HUES64 (cell line): Measurements from ENCODE around the gene RABL6.
"Not testable (repeated sequence)": the region's sequence is repeated elsewhere in the genome, so short reads cannot be mapped to it uniquely, and the experiment has no call there.

ENCODE experiments used
- H3K27ac ChIP-seq: 2 replicates; pipeline ENCODE4 v1.7.0; 2013; ENCODE audit warnings: low read depth, low read length, inconsistent platforms
- H3K27me3 ChIP-seq: 2 replicates; pipeline ENCODE4 v1.6.1; 2013; ENCODE audit warnings: mild to moderate bottlenecking, low read length; ENCODE audit not compliant: insufficient read depth
- H3K36me3 ChIP-seq: 2 replicates; pipeline ENCODE4 v1.6.1; 2013; ENCODE audit warnings: mild to moderate bottlenecking, low read length; ENCODE audit not compliant: insufficient read depth
- H3K4me1 ChIP-seq: 2 replicates; pipeline ENCODE4 v1.6.1; 2013; ENCODE audit warnings: mild to moderate bottlenecking, low read length, moderate library complexity; ENCODE audit not compliant: insufficient read depth
- H3K4me3 ChIP-seq: 2 replicates; pipeline ENCODE4 v1.5.1; 2013; ENCODE audit warnings: mild to moderate bottlenecking, low read length, moderate library complexity
- H3K9ac ChIP-seq: 2 replicates; pipeline ENCODE4 v1.6.1; 2013; ENCODE audit warnings: mild to moderate bottlenecking, low read depth, low read length
- H3K9me3 ChIP-seq: 2 replicates; pipeline ENCODE4 v1.6.1; 2013; ENCODE audit warnings: low read depth, low read length; ENCODE audit not compliant: insufficient read depth
- WGBS: fragments of 150-250, 120-280 bp; methylation state at CpG from one replicate; pipeline ENCODE4 v1.1.7; 2013; ENCODE audit warnings: missing lambda C conversion rate; 5-methylcytosine and 5-hydroxymethylcytosine counted together

The RABL6 gene

DNA sequence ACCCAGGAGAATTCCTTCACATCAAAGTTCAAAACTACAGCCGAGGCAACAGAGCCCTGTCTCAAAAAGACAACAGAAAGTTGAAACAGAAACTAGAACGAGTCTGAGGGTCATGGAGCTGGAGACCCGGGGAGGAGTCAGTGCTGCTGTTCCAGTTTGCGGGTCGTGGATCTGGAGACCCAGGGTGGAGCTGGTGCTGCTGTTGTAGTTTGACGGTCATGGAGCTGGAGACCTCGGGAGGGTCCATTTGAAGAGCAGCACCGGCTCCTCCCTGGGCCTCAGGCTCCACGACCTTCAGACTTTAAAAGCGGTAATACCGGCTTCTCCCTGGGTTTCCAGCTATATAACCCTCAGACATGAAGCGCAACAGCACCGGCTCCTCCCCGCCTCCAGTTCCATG lies 30.4 kb upstream of the RABL6 start:
- H3K27me3 ChIP-seq, result peaks cover 6% of the 10 kb centered on the region
- H3K4me3 ChIP-seq, result no peak overlapping the region

DNA sequence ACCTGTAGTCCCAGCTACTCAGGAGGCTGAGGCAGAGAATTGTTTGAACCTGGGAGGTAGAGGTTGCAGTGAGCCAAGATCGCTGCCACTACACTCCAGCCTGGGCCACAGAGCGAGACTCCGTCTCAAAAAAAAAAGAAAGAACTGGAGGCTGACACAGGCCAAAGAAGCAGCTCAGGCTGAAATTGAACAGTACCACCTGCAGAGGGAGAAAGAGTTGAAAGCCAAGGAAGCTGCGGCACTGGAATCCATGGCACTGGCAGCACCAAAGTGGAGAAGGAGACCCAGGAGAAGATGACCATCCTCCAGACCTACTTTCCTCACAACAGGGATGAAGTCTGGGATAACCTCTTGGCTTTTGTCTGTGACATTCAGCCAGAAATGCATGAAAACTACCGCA lies 27.9 kb upstream of the RABL6 start:
- Histone ChIP-seq H3K9ac (no peak overlapping the region), H3K36me3 (no peaks in the 10 kb centered on the region), H3K4me3 (no peak overlapping the region), H3K27ac (no peak overlapping the region; the same call in 1 of the 2 replicates), H3K9me3 (no peaks in the 10 kb centered on the region), H3K27me3 (peaks cover 6% of the 10 kb centered on the region), H3K4me1 (no peaks in the 10 kb centered on the region)
- 70% methylated on average over 5 of the region's 5 CpGs for WGBS

More for the DNA sequence above, 30.4 kb upstream of the RABL6 start:
- 81% methylated on average over 14 of the region's 14 CpGs for WGBS
- Histone ChIP-seq H3K4me1 (no peaks in the 10 kb centered on the region), H3K36me3 (no peaks in the 10 kb centered on the region), H3K27ac (no peak overlapping the region), H3K9ac (no peak overlapping the region), H3K9me3 (peaks cover 12% of the 10 kb centered on the region; the same call in 1 of the 2 replicates)

DNA sequence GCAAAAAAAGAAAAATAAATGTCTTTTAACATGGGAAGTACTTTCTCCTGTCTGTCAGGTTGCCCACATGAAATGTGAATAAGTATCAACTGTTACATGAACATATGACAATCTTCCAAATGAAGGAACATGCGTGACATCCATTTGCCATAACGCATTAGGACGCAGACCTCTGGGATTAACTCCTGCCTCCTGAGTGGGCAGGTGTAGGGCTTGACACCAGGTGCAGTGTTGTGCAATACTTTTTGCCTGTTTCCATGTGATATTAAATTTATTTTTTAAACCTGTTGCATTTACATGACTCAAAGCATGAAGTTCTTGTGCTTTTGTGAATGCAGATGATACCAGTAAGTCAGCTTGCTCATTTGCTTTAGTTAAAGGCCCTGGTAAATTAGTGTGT lies 25.3 kb upstream of the RABL6 start:
- WGBS, result 92% methylated on average over 3 of the region's 3 CpGs
- H3K4me1 ChIP-seq, result no peaks in the 10 kb centered on the region
- H3K36me3 ChIP-seq, result no peaks in the 10 kb centered on the region

DNA sequence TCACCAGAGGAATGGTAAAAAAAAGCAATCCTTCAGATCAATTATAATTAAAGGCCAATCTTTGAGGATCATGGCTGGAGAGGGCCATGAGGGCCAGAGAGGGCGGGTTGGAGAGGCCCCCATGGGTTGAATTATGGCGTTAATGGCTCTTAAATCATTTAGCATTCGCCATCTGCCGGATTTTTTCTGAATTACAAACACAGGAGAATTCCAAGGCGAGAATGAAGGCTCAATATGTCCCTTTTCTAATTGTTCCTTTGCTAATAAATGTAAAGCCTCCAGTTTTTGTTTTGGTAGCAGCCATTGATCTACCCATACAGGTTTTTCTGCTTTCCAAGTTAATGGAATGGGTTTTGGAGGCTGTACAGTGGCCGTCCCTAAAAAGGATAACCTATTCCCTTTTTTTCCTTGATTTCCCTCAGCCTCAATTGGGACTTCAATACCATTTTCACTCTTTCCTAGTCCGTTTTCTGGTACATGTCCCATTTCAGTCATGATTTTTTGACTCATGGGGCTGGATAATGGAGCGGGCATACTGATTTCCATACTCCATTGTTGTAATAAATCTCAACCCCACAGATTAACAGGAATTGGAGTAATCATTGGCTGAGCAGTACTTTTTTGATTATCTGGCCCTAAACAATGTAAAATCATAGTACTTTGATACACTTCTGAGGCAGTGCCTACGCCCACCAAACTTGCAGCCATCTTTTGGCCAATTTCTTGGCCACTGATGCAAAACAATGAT lies 23.3 kb upstream of the RABL6 start:
- H3K9ac ChIP-seq, result no peak overlapping the region
- no peak overlapping the region for H3K4me3 ChIP-seq
- WGBS, result 77% methylated on average over 9 of the region's 9 CpGs
- no peaks in the 10 kb centered on the region for H3K9me3 ChIP-seq
- H3K36me3 ChIP-seq, result no peaks in the 10 kb centered on the region
- peaks cover 3% of the 10 kb centered on the region; the same call in 1 of the 2 replicates for H3K27me3 ChIP-seq
- H3K4me1 ChIP-seq, result no peaks in the 10 kb centered on the region
- no peak overlapping the region for H3K27ac ChIP-seq

More for the DNA sequence above, 25.3 kb upstream of the RABL6 start:
- Histone ChIP-seq H3K4me3 (no peak overlapping the region), H3K9me3 (no peaks in the 10 kb centered on the region), H3K27ac (no peak overlapping the region), H3K27me3 (peaks cover 6% of the 10 kb centered on the region), H3K9ac (no peak overlapping the region)

DNA sequence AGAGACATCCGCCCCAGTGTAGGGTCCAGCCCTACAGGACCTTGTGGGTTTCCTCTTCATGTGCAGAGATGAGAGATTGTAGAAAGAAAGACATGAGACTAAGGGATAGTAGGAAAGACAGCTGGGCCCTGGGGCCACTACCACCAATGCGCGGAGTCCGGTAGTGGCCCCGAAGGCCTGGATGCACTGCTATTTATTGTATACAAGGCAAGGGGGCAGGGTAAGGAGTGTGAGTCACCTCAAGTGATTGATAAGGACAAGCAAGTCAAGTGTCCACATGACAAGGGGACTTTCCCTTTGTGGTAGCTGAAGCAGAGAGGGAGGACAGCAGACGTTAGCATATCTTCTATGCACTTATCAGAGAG lies 22.8 kb upstream of the RABL6 start:
- Histone ChIP-seq H3K4me3 (no peak overlapping the region), H3K9me3 (no peaks in the 10 kb centered on the region), H3K27me3 (peaks cover 2% of the 10 kb centered on the region; the same call in 1 of the 2 replicates), H3K9ac (no peak overlapping the region), H3K4me1 (no peaks in the 10 kb centered on the region), H3K27ac (no peak overlapping the region), H3K36me3 (no peaks in the 10 kb centered on the region)
- 88% methylated on average over 6 of the region's 6 CpGs for WGBS

DNA sequence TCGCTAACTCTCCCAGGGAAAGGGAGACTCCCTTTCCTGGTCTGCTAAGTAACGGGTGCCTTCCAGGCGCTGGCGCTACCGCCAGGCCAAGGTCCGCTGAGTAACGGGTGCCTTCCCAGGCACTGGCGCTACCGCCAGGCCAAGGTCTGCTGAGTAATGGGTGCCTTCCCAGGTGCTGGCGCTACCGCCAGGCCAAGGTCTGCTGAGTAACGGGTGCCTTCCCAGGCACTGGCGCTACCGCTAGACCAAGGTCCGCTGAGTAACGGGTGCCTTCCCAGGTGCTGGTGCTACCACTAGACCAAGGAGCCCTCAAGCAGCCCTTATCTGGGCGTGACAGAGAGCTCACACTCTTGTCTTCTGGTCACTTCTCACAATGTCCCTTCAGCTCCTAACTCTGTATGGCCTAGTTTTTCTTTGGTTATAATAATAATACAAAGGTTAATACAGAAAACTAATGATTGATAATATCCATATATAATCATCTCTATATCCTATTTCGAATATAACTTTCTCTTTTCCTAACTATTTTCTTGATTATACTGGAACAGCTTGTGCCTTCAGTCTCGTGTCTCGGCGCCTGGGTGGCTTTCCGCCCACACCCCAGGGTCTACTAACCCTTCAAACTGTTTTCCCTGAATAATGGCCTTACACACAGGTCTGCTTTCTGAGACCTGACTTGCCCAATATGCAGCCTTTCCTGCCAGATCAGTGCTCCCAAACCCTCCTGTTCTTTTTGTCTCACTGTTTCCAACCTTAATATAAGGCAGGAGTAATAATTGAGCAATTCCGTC lies 22.0 kb upstream of the RABL6 start:
- not testable (repeated sequence) for H3K9ac ChIP-seq, H3K27me3 ChIP-seq, H3K9me3 ChIP-seq, H3K27ac ChIP-seq, H3K4me1 ChIP-seq, H3K36me3 ChIP-seq, H3K4me3 ChIP-seq
- WGBS, result 93% methylated on average over 23 of the region's 23 CpGs

DNA sequence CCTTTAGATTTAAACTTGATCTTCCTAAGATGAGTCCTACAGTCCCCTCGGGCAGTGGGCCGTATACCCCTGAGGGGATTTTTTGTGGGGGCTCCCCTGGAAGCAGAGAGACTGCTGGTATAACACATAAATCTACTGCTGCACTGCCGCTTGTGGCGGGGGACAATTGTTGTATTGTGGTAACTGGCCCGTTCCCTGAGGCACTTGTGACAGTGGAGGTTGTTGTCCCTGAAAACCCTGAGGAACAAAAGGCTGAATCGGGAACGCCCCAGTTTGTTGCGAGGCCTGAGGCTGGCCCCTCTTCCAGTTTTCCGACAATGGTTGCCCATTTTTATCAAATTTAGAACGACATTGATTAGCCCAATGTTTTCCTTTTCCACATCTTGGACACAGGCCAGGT lies 21.3 kb upstream of the RABL6 start:
- no peaks in the 10 kb centered on the region for H3K9me3 ChIP-seq
- no peak overlapping the region for H3K27ac ChIP-seq
- WGBS, result 79% methylated on average over 10 of the region's 10 CpGs
- H3K27me3 ChIP-seq, result no peaks in the 10 kb centered on the region; the same call in 1 of the 2 replicates
- H3K9ac ChIP-seq, result no peak overlapping the region
- peaks cover 5% of the 10 kb centered on the region; the same call in 1 of the 2 replicates for H3K4me1 ChIP-seq
- no peaks in the 10 kb centered on the region for H3K36me3 ChIP-seq
- H3K4me3 ChIP-seq, result no peak overlapping the region

DNA sequence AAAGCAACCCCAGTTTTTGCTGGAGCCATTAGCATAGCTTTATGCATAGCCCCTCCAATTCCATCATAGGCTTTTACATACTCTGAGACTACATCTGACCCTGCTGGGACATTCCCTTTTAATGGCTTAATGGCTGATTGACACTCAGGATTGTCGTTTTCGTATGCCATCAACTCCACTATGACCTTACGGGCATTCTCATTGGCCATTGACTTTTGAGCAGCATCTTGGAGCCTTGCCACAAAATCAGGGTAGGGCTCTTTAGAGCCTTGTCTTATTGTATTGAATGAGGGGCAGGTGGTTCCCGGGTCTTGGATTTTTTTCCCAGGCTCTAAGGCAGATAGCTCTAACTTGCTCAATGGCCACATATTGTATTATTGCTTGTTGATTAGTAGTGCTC lies 20.8 kb upstream of the RABL6 start:
- H3K4me1 ChIP-seq, H3K27me3 ChIP-seq, H3K27ac ChIP-seq, H3K36me3 ChIP-seq, H3K4me3 ChIP-seq, H3K9ac ChIP-seq, H3K9me3 ChIP-seq: not testable (repeated sequence)
- 71% methylated on average over 4 of the region's 4 CpGs for WGBS

DNA sequence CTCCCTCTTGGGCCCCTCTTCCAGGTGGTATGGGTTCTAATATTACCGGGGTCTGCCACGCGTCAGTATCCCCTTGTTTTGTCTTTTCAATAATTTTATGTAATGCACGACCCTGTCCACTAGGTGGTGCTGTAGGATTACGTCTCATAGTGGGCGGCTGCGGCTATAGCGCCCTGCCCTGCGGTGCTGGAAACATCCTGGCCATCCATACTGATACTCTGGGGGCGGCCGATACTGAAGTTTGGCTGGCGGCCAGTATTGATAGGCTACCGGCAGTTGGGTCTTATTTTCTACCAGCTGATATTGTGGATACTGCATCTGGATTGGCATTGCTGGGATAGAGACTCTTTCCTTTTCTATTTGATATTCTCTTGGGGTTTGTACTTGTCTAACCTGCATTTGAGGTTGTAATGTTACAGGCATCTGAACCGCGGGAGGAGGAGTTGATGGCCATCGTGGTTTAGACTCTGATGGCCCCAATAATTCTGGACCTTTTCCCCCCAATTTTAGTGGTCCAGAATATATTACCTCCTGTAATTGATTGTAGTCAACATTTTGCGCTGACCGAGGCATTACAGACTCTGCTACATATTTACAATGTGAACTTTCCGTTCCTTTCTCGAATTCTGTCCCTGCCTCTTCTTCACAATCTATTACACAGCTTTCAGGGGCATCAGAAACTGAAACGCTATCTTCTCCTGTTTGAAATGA lies 19.9 kb upstream of the RABL6 start:
- peaks cover 5% of the 10 kb centered on the region; the same call in 1 of the 2 replicates for H3K4me1 ChIP-seq
- H3K9me3 ChIP-seq, result no peaks in the 10 kb centered on the region
- H3K4me3 ChIP-seq, result no peak overlapping the region
- H3K9ac ChIP-seq, result no peak overlapping the region
- H3K36me3 ChIP-seq, result no peaks in the 10 kb centered on the region; the same call in 1 of the 2 replicates
- WGBS, result 36% methylated on average over 21 of the region's 21 CpGs
- H3K27ac ChIP-seq, result peak overlapping the region; percentile 74; the same call in 1 of the 2 replicates
- H3K27me3 ChIP-seq, result no peaks in the 10 kb centered on the region; the same call in 1 of the 2 replicates

DNA sequence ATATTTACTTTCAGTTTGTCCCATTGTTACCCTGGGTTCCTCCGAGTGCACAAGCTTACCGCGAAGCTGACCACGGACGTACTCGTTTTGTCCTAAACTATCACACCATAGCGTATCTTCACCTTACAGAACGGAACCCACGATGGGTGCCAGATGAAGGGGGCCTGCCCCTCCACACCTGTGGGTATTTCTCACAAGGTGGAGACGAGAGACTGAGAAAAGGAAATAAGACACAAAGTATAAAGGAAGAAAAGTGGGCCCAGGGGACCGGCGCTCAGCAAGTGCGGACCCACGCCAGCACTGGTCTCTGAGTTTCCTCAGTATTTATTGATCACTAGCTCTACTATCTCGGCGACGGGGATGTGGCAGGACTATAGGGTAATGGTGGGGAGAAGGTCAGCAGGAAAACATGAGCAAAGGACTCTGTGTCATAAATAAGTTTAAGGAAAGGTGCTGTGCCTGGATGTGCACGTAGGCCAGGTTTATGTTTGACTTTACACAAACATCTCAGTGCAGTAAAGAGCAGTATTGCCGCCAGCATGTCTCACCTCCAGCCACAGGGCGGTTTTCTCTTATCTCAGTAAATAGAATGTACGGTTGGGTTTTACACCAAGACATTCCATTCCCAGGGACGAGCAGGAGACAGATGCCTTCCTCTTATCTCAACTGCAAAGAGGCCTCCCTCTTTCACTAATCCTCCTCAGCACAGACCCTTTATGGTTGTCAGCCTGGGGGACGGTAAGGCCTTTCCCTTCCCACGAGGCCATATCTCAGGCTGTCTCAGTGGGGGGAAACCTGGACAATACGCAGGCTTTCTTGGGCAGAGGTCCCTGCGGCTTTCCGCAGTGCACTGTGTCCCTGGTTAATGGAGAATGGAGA lies 18.9 kb upstream of the RABL6 start:
- H3K4me3 ChIP-seq, H3K4me1 ChIP-seq, H3K27me3 ChIP-seq, H3K9me3 ChIP-seq, H3K36me3 ChIP-seq, H3K9ac ChIP-seq: not testable (repeated sequence)
- WGBS, result 87% methylated on average over 26 of the region's 27 CpGs
- H3K27ac ChIP-seq, result peak overlapping the region; percentile 74; the same call in 1 of the 2 replicates
